Mesothelial cell of epicardium (in vitro differentiated cells): ENCODE results near the gene MED13L. TPM values are rescaled to one million over a fixed set of nuclear protein-coding genes. Genes with fewer than 3 reads are reported as not detected.
A peak's percentile ranks its signal among the peaks of the same experiment; 100 is the strongest.

ENCODE experiments used
- DNase-seq, 2 experiments: peaks; one replicate each; pipeline ENCODE4 v3.0.0; 2021; ENCODE audit warnings: low spot score in 2 of 2; ENCODE audit not compliant: unreplicated experiment in 2 of 2
- H3K27ac Mint-ChIP-seq: 2 replicates; pipeline ENCODE4 v1.8.0; 2021; ENCODE audit warnings: mixed read lengths
- H3K27me3 Mint-ChIP-seq: 2 replicates; pipeline ENCODE4 v1.8.0; 2021; ENCODE audit warnings: low read depth, mixed read lengths
- H3K36me3 Mint-ChIP-seq: 2 replicates; pipeline ENCODE4 v1.8.0; 2021; ENCODE audit warnings: mixed read lengths
- H3K4me1 Mint-ChIP-seq: 2 replicates; pipeline ENCODE4 v1.8.0; 2021; ENCODE audit warnings: mixed read lengths
- H3K4me3 Mint-ChIP-seq: 2 replicates; pipeline ENCODE4 v1.8.0; 2021; ENCODE audit warnings: mild to moderate bottlenecking, moderate library complexity, mixed read lengths
- H3K9me3 Mint-ChIP-seq: 2 replicates; pipeline ENCODE4 v1.8.0; 2021; ENCODE audit warnings: mixed read lengths
- CTCF ChIP-seq: fragments of 200-600 bp; sonication (generic); IDR thresholded peaks from one replicate; pipeline ENCODE4 v1.5.0; 2021; ENCODE audit warnings: antibody characterized with exemption; ENCODE audit not compliant: unreplicated experiment
- total RNA-seq: library from RNA; stranded (reverse); gene quantifications from 3 replicates; pipeline ENCODE4 v1.2.1, GENCODE V29; 2021

MED13L gene
- total RNA-seq, 1 donor from 2014 or later, result 179 TPM

GRCh38 chr12:116297224-116297834, 19.8 kb upstream of the MED13L start:
- H3K4me3 Mint-ChIP-seq, result no peak overlapping the region
- H3K27ac Mint-ChIP-seq, result no peak overlapping the region

DNA sequence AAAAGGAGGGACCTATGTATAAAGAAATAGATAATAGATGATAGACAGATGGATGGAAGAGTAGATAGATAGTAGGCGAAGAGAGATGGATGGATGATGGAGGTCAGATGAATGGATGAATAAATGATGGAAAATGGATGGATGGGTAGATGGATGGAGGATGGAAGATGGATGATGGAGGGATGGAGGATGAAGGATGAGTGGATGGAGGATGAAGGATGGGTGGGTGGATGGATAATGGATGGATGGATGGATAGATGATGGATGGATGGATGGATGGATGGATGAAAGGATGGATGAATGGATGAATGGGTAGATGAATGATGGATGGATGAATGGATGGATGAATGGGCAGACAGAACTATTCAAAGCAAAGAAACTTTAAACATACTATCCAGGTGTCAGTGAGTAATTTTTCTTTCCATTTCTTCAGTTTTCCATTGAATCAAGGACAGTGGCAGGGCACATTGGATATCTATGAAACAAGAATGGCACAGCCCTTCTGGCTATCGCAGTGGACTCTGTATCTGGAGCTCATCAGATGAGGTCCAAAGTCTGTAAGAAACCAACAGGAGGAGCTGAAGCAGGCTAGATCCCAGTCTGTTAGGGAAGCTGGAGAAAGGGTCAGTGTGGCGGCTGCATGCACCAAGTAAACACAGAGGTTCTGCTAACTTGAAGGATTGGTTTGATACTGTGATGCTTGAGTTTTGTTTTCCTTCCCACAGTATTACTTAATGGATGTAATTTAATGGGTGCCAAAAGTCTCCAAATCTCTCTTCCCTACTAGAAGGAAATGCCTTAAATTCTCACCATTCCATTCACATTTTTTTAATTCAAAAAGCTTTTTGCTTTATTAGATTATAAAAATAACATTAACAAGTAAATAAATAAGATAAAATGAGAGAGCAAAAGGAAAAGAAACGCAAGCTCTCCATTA, 18.1 kb upstream of the MED13L start:
- DNase-seq, result no peak
- no peaks in the 10 kb centered on the region for H3K27me3 Mint-ChIP-seq
- H3K9me3 Mint-ChIP-seq, result no peaks in the 10 kb centered on the region
- H3K4me1 Mint-ChIP-seq, result peaks cover 36% of the 10 kb centered on the region
- no peaks in the 10 kb centered on the region for H3K36me3 Mint-ChIP-seq
- no peak overlapping the region for H3K27ac Mint-ChIP-seq
- TF ChIP-seq CTCF, result no peak
- no peak overlapping the region for H3K4me3 Mint-ChIP-seq

More at GRCh38 chr12:116297224-116297834, 19.8 kb upstream of the MED13L start:
- no peak for DNase-seq
- Mint-ChIP-seq H3K27me3 (no peaks in the 10 kb centered on the region), H3K4me1 (peaks cover 36% of the 10 kb centered on the region), H3K9me3 (no peaks in the 10 kb centered on the region), H3K36me3 (no peaks in the 10 kb centered on the region)
- TF ChIP-seq CTCF, result no peak

- H3K36me3 Mint-ChIP-seq, result no peaks in the 10 kb centered on the region
- no peaks in the 10 kb centered on the region for H3K27me3 Mint-ChIP-seq
- no peak for DNase-seq
- H3K4me1 Mint-ChIP-seq, result peaks cover 32% of the 10 kb centered on the region
- no peak for TF ChIP-seq CTCF
- no peak overlapping the region for H3K4me3 Mint-ChIP-seq
- no peaks in the 10 kb centered on the region for H3K9me3 Mint-ChIP-seq
- H3K27ac Mint-ChIP-seq, result peak overlapping the region; percentile 51
Observed at GRCh38 chr12:116294454-116295165, 17.1 kb upstream of the MED13L start.

DNA sequence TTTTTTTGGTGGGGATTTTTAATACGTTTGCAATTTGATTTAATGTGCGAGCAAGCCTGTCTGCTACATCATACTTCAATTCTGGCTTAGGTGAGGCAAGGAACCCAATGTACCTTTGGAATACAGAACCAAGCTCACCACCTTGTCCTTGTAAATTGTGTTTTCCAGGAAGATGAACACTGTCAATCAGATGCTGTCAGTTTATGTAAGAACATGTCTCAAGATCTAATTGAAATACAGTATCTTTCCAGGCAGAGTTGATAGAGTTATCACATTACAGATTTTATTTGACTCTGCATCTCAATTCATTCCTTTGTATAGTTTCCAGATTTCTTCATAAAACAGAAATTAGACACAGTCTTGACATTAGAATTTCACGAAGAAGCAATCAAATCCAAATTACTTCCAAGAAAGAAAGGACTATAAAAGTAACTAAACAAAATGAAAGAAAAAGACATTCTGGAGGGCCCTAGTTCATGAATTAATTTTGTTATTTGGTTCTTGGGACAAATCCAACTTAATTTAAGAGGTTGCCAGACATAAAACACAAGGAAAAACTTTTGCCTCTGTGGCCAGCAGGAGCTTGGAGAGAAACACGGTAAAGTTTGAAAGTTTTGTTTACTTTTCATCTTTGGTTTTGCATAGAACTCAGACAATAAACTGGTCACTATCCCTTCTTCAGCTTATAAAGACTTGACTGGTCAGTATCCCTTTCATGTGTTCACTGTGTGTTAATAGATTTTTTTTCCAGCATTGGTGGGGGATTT, 16.4 kb upstream of the MED13L start:
- TF ChIP-seq CTCF, result no peak
- Mint-ChIP-seq H3K4me1 (peaks cover 27% of the 10 kb centered on the region), H3K27me3 (no peaks in the 10 kb centered on the region), H3K36me3 (no peaks in the 10 kb centered on the region), H3K4me3 (no peak overlapping the region), H3K9me3 (no peaks in the 10 kb centered on the region), H3K27ac (peak overlapping the region; percentile 51)
- DNase-seq, result no peak

- no peak for TF ChIP-seq CTCF
- no peak overlapping the region for H3K4me3 Mint-ChIP-seq
- no peaks in the 10 kb centered on the region for H3K9me3 Mint-ChIP-seq
- no peak overlapping the region for H3K27ac Mint-ChIP-seq
- H3K27me3 Mint-ChIP-seq, result no peaks in the 10 kb centered on the region
- no peak for DNase-seq
- H3K36me3 Mint-ChIP-seq, result no peaks in the 10 kb centered on the region
- peaks cover 32% of the 10 kb centered on the region for H3K4me1 Mint-ChIP-seq
Observed at GRCh38 chr12:116291218-116291617, 13.7 kb upstream of the MED13L start.
